ENCODE measurements around the gene ZSCAN2.

ZSCAN2 gene

GRCh38 chr15:84643838-84644237 lies 43.0 kb downstream of the ZSCAN2 start:
- Histone ChIP-seq H3K27me3 (ENCODE audit: control insufficient read depth, insufficient read depth, low read length) (no peaks in the 10 kb centered on the region), H3K4me1 (ENCODE audit: control insufficient read depth, low read depth, low read length) (no peaks in the 10 kb centered on the region), H3K9me3 (ENCODE audit: control insufficient read depth, low read depth, low read length) (no peaks in the 10 kb centered on the region), H3K36me3 (ENCODE audit: control insufficient read depth, low read depth, low read length) (peaks cover 81% of the 10 kb centered on the region), H3K27ac (ENCODE audit: low read length) (no peak overlapping the region), H3K4me3 (ENCODE audit: low read length) (no peak overlapping the region), H3K9ac (ENCODE audit: low read length) (no peak overlapping the region)

GRCh38 chr15:84645496-84645895 lies 44.7 kb downstream of the ZSCAN2 start:
- Histone ChIP-seq H3K4me1 (ENCODE audit: control insufficient read depth, low read depth, low read length) (no peaks in the 10 kb centered on the region), H3K27ac (ENCODE audit: low read length) (no peak overlapping the region), H3K9ac (ENCODE audit: low read length) (no peak overlapping the region), H3K36me3 (ENCODE audit: control insufficient read depth, low read depth, low read length) (peaks cover 78% of the 10 kb centered on the region), H3K27me3 (ENCODE audit: control insufficient read depth, insufficient read depth, low read length) (no peaks in the 10 kb centered on the region), H3K9me3 (ENCODE audit: control insufficient read depth, low read depth, low read length) (no peaks in the 10 kb centered on the region), H3K4me3 (ENCODE audit: low read length) (no peak overlapping the region)

- H3K9ac ChIP-seq (ENCODE audit: low read length): no peak overlapping the region
- no peaks in the 10 kb centered on the region for H3K4me1 ChIP-seq (ENCODE audit: control insufficient read depth, low read depth, low read length)
- H3K36me3 ChIP-seq (ENCODE audit: control insufficient read depth, low read depth, low read length): peaks cover 74% of the 10 kb centered on the region
- H3K27me3 ChIP-seq (ENCODE audit: control insufficient read depth, insufficient read depth, low read length): no peaks in the 10 kb centered on the region
- H3K4me3 ChIP-seq (ENCODE audit: low read length): no peak overlapping the region
- no peak overlapping the region for H3K27ac ChIP-seq (ENCODE audit: low read length)
- H3K9me3 ChIP-seq (ENCODE audit: control insufficient read depth, low read depth, low read length): no peaks in the 10 kb centered on the region
Observed at GRCh38 chr15:84645997-84646396, 45.2 kb downstream of the ZSCAN2 start.

- Histone ChIP-seq H3K9me3 (ENCODE audit: control insufficient read depth, low read depth, low read length) (no peaks in the 10 kb centered on the region), H3K9ac (ENCODE audit: low read length) (no peak overlapping the region), H3K4me3 (ENCODE audit: low read length) (no peak overlapping the region), H3K27me3 (ENCODE audit: control insufficient read depth, insufficient read depth, low read length) (no peaks in the 10 kb centered on the region), H3K36me3 (ENCODE audit: control insufficient read depth, low read depth, low read length) (peaks cover 77% of the 10 kb centered on the region), H3K27ac (ENCODE audit: low read length) (no peak overlapping the region), H3K4me1 (ENCODE audit: control insufficient read depth, low read depth, low read length) (no peaks in the 10 kb centered on the region)
Observed at GRCh38 chr15:84647726-84648125, 46.9 kb downstream of the ZSCAN2 start.

GRCh38 chr15:84648539-84648938 lies 47.7 kb downstream of the ZSCAN2 start:
- Histone ChIP-seq H3K4me1 (ENCODE audit: control insufficient read depth, low read depth, low read length) (no peaks in the 10 kb centered on the region), H3K36me3 (ENCODE audit: control insufficient read depth, low read depth, low read length) (peaks cover 72% of the 10 kb centered on the region), H3K27ac (ENCODE audit: low read length) (no peak overlapping the region), H3K9ac (ENCODE audit: low read length) (no peak overlapping the region), H3K27me3 (ENCODE audit: control insufficient read depth, insufficient read depth, low read length) (no peaks in the 10 kb centered on the region), H3K9me3 (ENCODE audit: control insufficient read depth, low read depth, low read length) (no peaks in the 10 kb centered on the region), H3K4me3 (ENCODE audit: low read length) (no peak overlapping the region)

- H3K4me1 ChIP-seq (ENCODE audit: control insufficient read depth, low read depth, low read length): no peaks in the 10 kb centered on the region
- H3K36me3 ChIP-seq (ENCODE audit: control insufficient read depth, low read depth, low read length): peaks cover 64% of the 10 kb centered on the region
- H3K9me3 ChIP-seq (ENCODE audit: control insufficient read depth, low read depth, low read length): no peaks in the 10 kb centered on the region
- H3K27me3 ChIP-seq (ENCODE audit: control insufficient read depth, insufficient read depth, low read length): no peaks in the 10 kb centered on the region
- no peak overlapping the region for H3K9ac ChIP-seq (ENCODE audit: low read length)
- H3K27ac ChIP-seq (ENCODE audit: low read length): no peak overlapping the region
- no peak overlapping the region for H3K4me3 ChIP-seq (ENCODE audit: low read length)
Observed at GRCh38 chr15:84649706-84650105, 48.9 kb downstream of the ZSCAN2 start.

GRCh38 chr15:84653584-84653909 lies 52.7 kb downstream of the ZSCAN2 start:
- Histone ChIP-seq H3K27me3 (ENCODE audit: control insufficient read depth, insufficient read depth, low read length) (peaks cover 19% of the 10 kb centered on the region), H3K36me3 (ENCODE audit: control insufficient read depth, low read depth, low read length) (peaks cover 29% of the 10 kb centered on the region), H3K27ac (ENCODE audit: low read length) (peak overlapping the region; percentile 65), H3K4me3 (ENCODE audit: low read length) (peak overlapping the region; percentile 87), H3K4me1 (ENCODE audit: control insufficient read depth, low read depth, low read length) (no peaks in the 10 kb centered on the region), H3K9me3 (ENCODE audit: control insufficient read depth, low read depth, low read length) (no peaks in the 10 kb centered on the region), H3K9ac (ENCODE audit: low read length) (peak overlapping the region; percentile 88)

GRCh38 chr15:84653910-84654688 lies 53.3 kb downstream of the ZSCAN2 start, which contains the start of gene WDR73:
Gene WDR73 (minus strand): TSS chr15:84654283. CDS start chr15:84654274, 9 bp downstream.
- Histone ChIP-seq H3K9me3 (ENCODE audit: control insufficient read depth, low read depth, low read length) (no peaks in the 10 kb centered on the region), H3K27me3 (ENCODE audit: control insufficient read depth, insufficient read depth, low read length) (peaks cover 19% of the 10 kb centered on the region), H3K27ac (ENCODE audit: low read length) (peak within 1 kb of the TSS; percentile 65), H3K4me3 (ENCODE audit: low read length) (peak within 1 kb of the TSS; percentile 87), H3K36me3 (ENCODE audit: control insufficient read depth, low read depth, low read length) (peaks cover 23% of the 10 kb centered on the region), H3K4me1 (ENCODE audit: control insufficient read depth, low read depth, low read length) (peaks cover 5% of the 10 kb centered on the region), H3K9ac (ENCODE audit: low read length) (peak within 1 kb of the TSS; percentile 88)

- Histone ChIP-seq H3K4me3 (ENCODE audit: low read length) (peak overlapping the region; percentile 87), H3K4me1 (ENCODE audit: control insufficient read depth, low read depth, low read length) (peaks cover 6% of the 10 kb centered on the region), H3K9ac (ENCODE audit: low read length) (peak overlapping the region; percentile 88), H3K9me3 (ENCODE audit: control insufficient read depth, low read depth, low read length) (no peaks in the 10 kb centered on the region), H3K27me3 (ENCODE audit: control insufficient read depth, insufficient read depth, low read length) (peaks cover 19% of the 10 kb centered on the region), H3K27ac (ENCODE audit: low read length) (no peak overlapping the region), H3K36me3 (ENCODE audit: control insufficient read depth, low read depth, low read length) (peaks cover 17% of the 10 kb centered on the region)
Observed at GRCh38 chr15:84654689-84655453, 54.1 kb downstream of the ZSCAN2 start.

GRCh38 chr15:84656972-84657371 lies 56.2 kb downstream of the ZSCAN2 start:
- peaks cover 8% of the 10 kb centered on the region for H3K36me3 ChIP-seq (ENCODE audit: control insufficient read depth, low read depth, low read length)
- H3K27ac ChIP-seq (ENCODE audit: low read length): no peak overlapping the region
- H3K9ac ChIP-seq (ENCODE audit: low read length): no peak overlapping the region
- peaks cover 19% of the 10 kb centered on the region for H3K27me3 ChIP-seq (ENCODE audit: control insufficient read depth, insufficient read depth, low read length)
- peaks cover 9% of the 10 kb centered on the region for H3K4me1 ChIP-seq (ENCODE audit: control insufficient read depth, low read depth, low read length)
- H3K4me3 ChIP-seq (ENCODE audit: low read length): no peak overlapping the region
- no peaks in the 10 kb centered on the region for H3K9me3 ChIP-seq (ENCODE audit: control insufficient read depth, low read depth, low read length)

- H3K27me3 ChIP-seq (ENCODE audit: control insufficient read depth, insufficient read depth, low read length): peaks cover 19% of the 10 kb centered on the region
- no peaks in the 10 kb centered on the region for H3K9me3 ChIP-seq (ENCODE audit: control insufficient read depth, low read depth, low read length)
- H3K4me1 ChIP-seq (ENCODE audit: control insufficient read depth, low read depth, low read length): peaks cover 9% of the 10 kb centered on the region
- H3K4me3 ChIP-seq (ENCODE audit: low read length): peak overlapping the region; percentile 69
- H3K9ac ChIP-seq (ENCODE audit: low read length): peak overlapping the region; percentile 59
- H3K27ac ChIP-seq (ENCODE audit: low read length): no peak overlapping the region
- peaks cover under 1% of the 10 kb centered on the region for H3K36me3 ChIP-seq (ENCODE audit: control insufficient read depth, low read depth, low read length)
Observed at GRCh38 chr15:84657748-84658079, 56.9 kb downstream of the ZSCAN2 start.
